Smooth muscle cell (in vitro differentiated cells): ENCODE results near the gene SPAG16. TPM values are rescaled to one million over a fixed set of nuclear protein-coding genes. Genes with fewer than 3 reads are reported as not detected.

Experiments
- DNase-seq: peaks from one replicate; lab custom pipeline; 2025; ENCODE audit not compliant: unreplicated experiment; lab: John Stamatoyannopoulos, UW
- H2AFZ ChIP-seq: fragments of 200-600 bp; sonication (generic); 2 replicates; pipeline ENCODE4 v1.6.0; 2016; ENCODE audit warnings: antibody characterized with exemption, low read depth, mild to moderate bottlenecking
- H3F3A ChIP-seq: fragments of 200-600 bp; sonication (generic); 2 replicates; pipeline ENCODE4 v1.6.0; 2017; ENCODE audit warnings: antibody characterized with exemption, low read depth
- H3K27ac ChIP-seq: fragments of 200-600 bp; sonication (generic); 2 replicates; pipeline ENCODE4 v1.5.1; 2016; ENCODE audit warnings: low read depth, mild to moderate bottlenecking
- H3K27me3 ChIP-seq: fragments of 200-600 bp; sonication (generic); 2 replicates; pipeline ENCODE4 v1.6.1; 2016; ENCODE audit warnings: low read depth, mild to moderate bottlenecking
- H3K36me3 ChIP-seq: fragments of 200-600 bp; sonication (generic); 2 replicates; pipeline ENCODE4 v1.5.1; 2016; ENCODE audit warnings: low read depth
- H3K4me1 ChIP-seq: fragments of 200-600 bp; sonication (generic); 2 replicates; pipeline ENCODE4 v1.5.1; 2016; ENCODE audit warnings: low read depth
- H3K4me2 ChIP-seq: fragments of 200-600 bp; sonication (generic); 2 replicates; pipeline ENCODE4 v1.6.0; 2016; ENCODE audit warnings: mild to moderate bottlenecking
- H3K4me3 ChIP-seq: fragments of 200-600 bp; sonication (generic); 2 replicates; pipeline ENCODE4 v1.5.1; 2016; ENCODE audit warnings: mild to moderate bottlenecking
- H3K79me2 ChIP-seq: fragments of 200-600 bp; sonication (generic); 2 replicates; pipeline ENCODE4 v1.6.0; 2016; ENCODE audit warnings: low read depth, mild to moderate bottlenecking
- H3K9ac ChIP-seq: fragments of 200-600 bp; sonication (generic); 2 replicates; pipeline ENCODE4 v1.6.0; 2016; ENCODE audit warnings: low read depth
- H3K9me3 ChIP-seq: fragments of 200-600 bp; sonication (generic); replicated peaks from 2 replicates; pipeline ENCODE4 v1.5.1; 2016; ENCODE audit warnings: low read depth
- H4K20me1 ChIP-seq: fragments of 200-600 bp; sonication (generic); 2 replicates; pipeline ENCODE4 v1.6.0; 2016; ENCODE audit warnings: low read depth
- CTCF ChIP-seq: fragments of 200-600 bp; sonication (generic); IDR thresholded peaks from 2 replicates; pipeline ENCODE4 v1.5.1; 2017; ENCODE audit warnings: borderline replicate concordance, mild to moderate bottlenecking, antibody characterized with exemption; ENCODE audit not compliant: insufficient read depth, poor library complexity, severe bottlenecking
- WGBS: methylation state at CpG from one replicate; pipeline ENCODE4 v1.1.7; 2016; ENCODE audit warnings: low lambda C conversion rate; 5-methylcytosine and 5-hydroxymethylcytosine counted together
- polyA plus RNA-seq: library from polyadenylated mRNA; unstranded; fragments of >200 nt; fragmentation: Nextera tagmentation; extraction: Ambion mirVana; gene quantifications from 2 replicates; pipeline ENCODE4 v1.2.1, GENCODE V29; 2016
- total RNA-seq: library from RNA; depleted of rRNA; stranded (reverse); fragments of >200 nt; gene quantifications from 2 replicates; pipeline ENCODE4 v1.2.3, GENCODE V29; 2014

The SPAG16 gene
- 40.6 and 51.4 TPM in 2 replicates for total RNA-seq
- 32.1 and 32.6 TPM in 2 replicates for polyA plus RNA-seq

- WGBS, result 3% methylated on average over 59 of the region's 59 CpGs
- H3K36me3 ChIP-seq, result no peaks in the 10 kb centered on the region
- H3K79me2 ChIP-seq, result no peaks in the 10 kb centered on the region
Measured at GRCh38 chr2:213284105-213285090, at the start of gene SPAG16. Gene SPAG16 (plus strand): TSS chr2:213284464.

DNA sequence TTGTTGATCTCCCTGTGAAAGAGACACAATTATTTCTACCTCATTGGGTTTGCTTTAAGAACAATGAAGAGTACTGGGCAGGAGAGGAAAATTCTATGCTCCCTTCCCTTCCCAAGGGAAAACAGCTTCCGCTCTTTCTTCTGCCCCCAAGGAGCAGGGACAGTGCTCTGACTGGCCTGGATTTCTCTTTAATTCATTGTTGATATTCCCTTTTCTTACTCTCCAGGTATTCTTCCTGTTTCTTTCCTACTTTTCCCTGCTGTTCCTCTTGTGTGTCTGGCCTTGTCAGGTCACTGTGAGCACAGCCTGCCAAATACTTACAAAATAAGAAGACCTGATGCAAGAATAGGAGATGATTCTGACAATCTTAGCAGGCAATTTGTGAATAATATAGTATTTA, 49.6 kb upstream of the SPAG16 start:
- no peak for DNase-seq
- peaks cover 56% of the 10 kb centered on the region for H3K4me1 ChIP-seq
- no peaks in the 10 kb centered on the region for H3K9me3 ChIP-seq
- peak overlapping the region; percentile 12 for H2AFZ ChIP-seq
- no peak overlapping the region for H3K4me3 ChIP-seq
- H3K36me3 ChIP-seq, result no peaks in the 10 kb centered on the region
- no peak overlapping the region for H3K27ac ChIP-seq
- H3K79me2 ChIP-seq, result no peaks in the 10 kb centered on the region
- no peak overlapping the region for H3K9ac ChIP-seq
- H4K20me1 ChIP-seq, result no peaks in the 10 kb centered on the region
- WGBS, result 96% methylated on average over 1 of the region's 1 CpG
- H3K4me2 ChIP-seq, result no peak overlapping the region
- no peaks in the 10 kb centered on the region for H3K27me3 ChIP-seq
- no peak for TF ChIP-seq CTCF
- H3F3A ChIP-seq, result no peaks in the 10 kb centered on the region

More at GRCh38 chr2:213284105-213285090, at the start of gene SPAG16:
- Histone ChIP-seq H3F3A (no peaks in the 10 kb centered on the region), H3K27ac (peak within 1 kb of the TSS; percentile 85), H4K20me1 (peaks cover 4% of the 10 kb centered on the region), H3K4me3 (peak within 1 kb of the TSS; percentile 90), H3K4me1 (peaks cover 22% of the 10 kb centered on the region), H3K27me3 (no peaks in the 10 kb centered on the region), H3K9me3 (no peaks in the 10 kb centered on the region), H3K4me2 (peak within 1 kb of the TSS; percentile 95), H2AFZ (peak within 1 kb of the TSS; percentile 100), H3K9ac (peak within 1 kb of the TSS; percentile 92)
- TF ChIP-seq CTCF, result no peak
- DNase-seq, result peak; percentile 85

- Histone ChIP-seq H3K9me3 (no peaks in the 10 kb centered on the region), H3K27ac (no peak overlapping the region), H2AFZ (no peak overlapping the region), H3K36me3 (no peaks in the 10 kb centered on the region), H3K27me3 (no peaks in the 10 kb centered on the region), H4K20me1 (no peaks in the 10 kb centered on the region), H3F3A (no peaks in the 10 kb centered on the region), H3K4me3 (no peak overlapping the region), H3K4me2 (no peak overlapping the region), H3K9ac (no peak overlapping the region), H3K4me1 (peaks cover 56% of the 10 kb centered on the region), H3K79me2 (no peaks in the 10 kb centered on the region)
- no peak for DNase-seq
- TF ChIP-seq CTCF, result no peak
- 86% methylated on average over 1 of the region's 1 CpG for WGBS
Measured at GRCh38 chr2:213235741-213236140, 48.5 kb upstream of the SPAG16 start.
